Caki2 (cell line): ENCODE measurements around the gene E2F4. TPM values are rescaled to one million over a fixed set of nuclear protein-coding genes. Genes with fewer than 3 reads are reported as not detected.

ENCODE experiments used
- DNase-seq: peaks from one replicate; pipeline ENCODE4 v3.0.0-alpha.2; 2015; ENCODE audit warnings: low read depth
- in situ Hi-C: cut with HindIII; loops from 2 replicates; pipeline ENCODE4 v1.10.0; 2016; ENCODE audit warnings: low sequenced_read_pairs, low pct_unique_long_range_greater_than_20kb, mixed read lengths
- total RNA-seq: library from RNA; depleted of rRNA; stranded (reverse); fragments of >200 nt; shearing (Covaris generic); gene quantifications from 2 replicates; pipeline ENCODE4 v1.2.3, GENCODE V29; 2014; ENCODE audit warnings: low replicate concordance

Gene E2F4
- total RNA-seq, 1 experiment from 2014 or later = 91.2 TPM

GRCh38 chr16:67185651-67186134 lies 6.3 kb upstream of the E2F4 start:
- DNase-seq = no peak
- in situ Hi-C loops = no loop called here

GRCh38 chr16:67186550-67186950 lies 5.4 kb upstream of the E2F4 start:
- in situ Hi-C loops = no loop called here
- DNase-seq = no peak

GRCh38 chr16:67187175-67187890 lies 4.6 kb upstream of the E2F4 start:
- in situ Hi-C loops = no loop called here
- DNase-seq = no peak

GRCh38 chr16:67188323-67188722 lies 3.6 kb upstream of the E2F4 start:
- no peak for DNase-seq
- in situ Hi-C loops = no loop called here

GRCh38 chr16:67188798-67189197 lies 3.2 kb upstream of the E2F4 start:
- DNase-seq = no peak
- in situ Hi-C loops = no loop called here

- no peak for DNase-seq
- in situ Hi-C loops = no loop called here
These were observed 1.9 kb upstream of the E2F4 start, which contains the start of gene EXOC3L1 for GRCh38 chr16:67190041-67190440. TSS of gene EXOC3L1 (minus strand) at chr16:67190136. CDS start at chr16:67189676, 460 bp downstream.

GRCh38 chr16:67190448-67191399 lies 1.2 kb upstream of the E2F4 start:
- no peak for DNase-seq
- in situ Hi-C loops = no loop called here

- no peak for DNase-seq
- in situ Hi-C loops = no loop called here
These were observed 452 bp upstream of the E2F4 start for GRCh38 chr16:67191411-67191994.

GRCh38 chr16:67192781-67193361 lies 916 bp downstream of the E2F4 start:
- DNase-seq = no peak
- in situ Hi-C loops = no loop called here

GRCh38 chr16:67193536-67193935 lies 1.6 kb downstream of the E2F4 start:
- in situ Hi-C loops = no loop called here
- no peak for DNase-seq

GRCh38 chr16:67194260-67194659 lies 2.3 kb downstream of the E2F4 start:
- in situ Hi-C loops = no loop called here
- no peak for DNase-seq

- DNase-seq = no peak
These were observed 3.7 kb downstream of the E2F4 start for GRCh38 chr16:67195676-67196075.

GRCh38 chr16:67196881-67197280 lies 4.9 kb downstream of the E2F4 start:
- in situ Hi-C loops = no loop called here
- DNase-seq = no peak

More at GRCh38 chr16:67195676-67196075, 3.7 kb downstream of the E2F4 start:
- in situ Hi-C loops = no loop called here

GRCh38 chr16:67197704-67198103 lies 5.7 kb downstream of the E2F4 start:
- DNase-seq = no peak
- in situ Hi-C loops = no loop called here

GRCh38 chr16:67198238-67198734 lies 6.3 kb downstream of the E2F4 start:
- no peak for DNase-seq
- in situ Hi-C loops = no loop called here

GRCh38 chr16:67199011-67199807 lies 7.3 kb downstream of the E2F4 start, which contains the start of gene ELMO3:
TSS of gene ELMO3 (plus strand) at chr16:67199131. CDS start at chr16:67199327, 196 bp downstream.
- in situ Hi-C loops = no loop called here
- no peak for DNase-seq

- in situ Hi-C loops = no loop called here
These were observed 7.8 kb downstream of the E2F4 start for GRCh38 chr16:67199808-67200198.

More at GRCh38 chr16:67199808-67200198, 7.8 kb downstream of the E2F4 start:
- no peak for DNase-seq
